Fibroblast of mammary gland (primary cell): Measurements from ENCODE around the gene GPC6.
A peak's percentile ranks its signal among the peaks of the same experiment; 100 is the strongest.

Source experiments
- DNase-seq: peaks from one replicate; pipeline ENCODE4 v3.0.0-alpha.2; 2010; ENCODE audit warnings: low read depth
- H3K4me3 ChIP-seq: 2 replicates; pipeline ENCODE4 v1.5.1; 2011; ENCODE audit warnings: low read depth, mild to moderate bottlenecking, low read length, moderate library complexity; ENCODE audit not compliant: control insufficient read depth
- TF ChIP-seq, protein P1 (sequence below): conservative IDR thresholded peaks from 2 replicates; pipeline ENCODE4 v1.5.1; 2011; ENCODE audit warnings: low read depth, low read length, inconsistent platforms; ENCODE audit not compliant: control insufficient read depth, insufficient read depth

GPC6 gene

DNA sequence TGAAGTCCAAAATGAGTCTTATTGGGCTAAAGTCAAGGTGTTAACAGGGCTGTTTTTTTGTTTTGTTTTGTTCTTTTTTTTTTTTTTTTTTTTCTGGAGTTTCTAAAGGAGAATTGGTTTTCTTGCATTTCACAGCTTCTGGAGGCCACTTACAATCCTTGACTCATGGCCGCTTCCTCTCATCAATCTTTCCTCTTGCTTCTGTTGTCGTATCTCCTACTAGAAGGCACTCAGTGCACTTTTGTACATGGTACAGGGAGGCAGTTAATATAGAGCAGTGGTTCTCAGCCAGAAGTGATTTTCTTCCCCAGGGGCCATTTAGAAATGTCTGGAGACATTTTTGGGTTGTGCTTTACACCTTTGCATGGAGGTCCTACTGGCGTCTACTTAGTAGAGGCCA, 706.3 kb downstream of the GPC6 start:
- H3K4me3 ChIP-seq: no peak overlapping the region
- DNase-seq: no peak
- TF ChIP-seq, protein P1, sequence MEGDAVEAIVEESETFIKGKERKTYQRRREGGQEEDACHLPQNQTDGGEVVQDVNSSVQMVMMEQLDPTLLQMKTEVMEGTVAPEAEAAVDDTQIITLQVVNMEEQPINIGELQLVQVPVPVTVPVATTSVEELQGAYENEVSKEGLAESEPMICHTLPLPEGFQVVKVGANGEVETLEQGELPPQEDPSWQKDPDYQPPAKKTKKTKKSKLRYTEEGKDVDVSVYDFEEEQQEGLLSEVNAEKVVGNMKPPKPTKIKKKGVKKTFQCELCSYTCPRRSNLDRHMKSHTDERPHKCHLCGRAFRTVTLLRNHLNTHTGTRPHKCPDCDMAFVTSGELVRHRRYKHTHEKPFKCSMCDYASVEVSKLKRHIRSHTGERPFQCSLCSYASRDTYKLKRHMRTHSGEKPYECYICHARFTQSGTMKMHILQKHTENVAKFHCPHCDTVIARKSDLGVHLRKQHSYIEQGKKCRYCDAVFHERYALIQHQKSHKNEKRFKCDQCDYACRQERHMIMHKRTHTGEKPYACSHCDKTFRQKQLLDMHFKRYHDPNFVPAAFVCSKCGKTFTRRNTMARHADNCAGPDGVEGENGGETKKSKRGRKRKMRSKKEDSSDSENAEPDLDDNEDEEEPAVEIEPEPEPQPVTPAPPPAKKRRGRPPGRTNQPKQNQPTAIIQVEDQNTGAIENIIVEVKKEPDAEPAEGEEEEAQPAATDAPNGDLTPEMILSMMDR: no peak

GRCh38 chr13:93936901-93937300, 710.3 kb downstream of the GPC6 start:
- TF ChIP-seq, protein P1: no peak
- H3K4me3 ChIP-seq: no peak overlapping the region
- DNase-seq: no peak

GRCh38 chr13:93941444-93941843, 714.8 kb downstream of the GPC6 start:
- DNase-seq: no peak
- TF ChIP-seq, protein P1: no peak

DNA sequence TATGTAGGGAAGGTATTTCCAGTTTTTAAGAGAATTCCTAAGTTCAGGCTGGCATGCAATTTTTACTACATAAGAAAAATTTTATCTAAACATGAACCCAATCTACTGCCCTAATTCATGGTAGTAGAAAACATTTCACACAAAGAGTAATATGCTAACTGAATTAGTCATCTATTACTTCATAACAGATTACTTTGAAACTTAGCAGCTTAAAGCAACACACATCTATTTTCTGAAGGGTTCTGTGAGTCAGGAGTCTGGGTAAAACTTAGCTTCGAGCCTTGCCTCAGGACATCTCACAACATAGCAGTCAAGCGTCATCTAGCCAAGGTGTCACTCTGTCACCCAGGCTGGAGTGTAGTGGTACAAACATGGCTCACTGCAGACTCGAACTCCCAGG, 715.4 kb downstream of the GPC6 start:
- TF ChIP-seq, protein P1: no peak
- DNase-seq: peak; percentile 21
- no peak overlapping the region for H3K4me3 ChIP-seq

More at GRCh38 chr13:93941444-93941843, 714.8 kb downstream of the GPC6 start:
- H3K4me3 ChIP-seq: no peak overlapping the region

- no peak for DNase-seq
- TF ChIP-seq, protein P1: no peak
- no peak overlapping the region for H3K4me3 ChIP-seq
Observed at GRCh38 chr13:93945621-93946020, 719.0 kb downstream of the GPC6 start.

GRCh38 chr13:93946994-93947393, 720.4 kb downstream of the GPC6 start:
- no peak overlapping the region for H3K4me3 ChIP-seq
- no peak for DNase-seq
- TF ChIP-seq, protein P1: no peak

- no peak for DNase-seq
- no peak overlapping the region for H3K4me3 ChIP-seq
- TF ChIP-seq, protein P1: no peak
Observed at GRCh38 chr13:93947651-93948050, 721.0 kb downstream of the GPC6 start.
